Colonic mucosa (tissue), 4 donors: Measurements from ENCODE around the gene SLAMF6. TPM values are rescaled to one million over a fixed set of nuclear protein-coding genes. Genes with fewer than 3 reads are reported as not detected.

Experiments
- DNase-seq: peaks from one replicate; pipeline ENCODE4 v3.0.0-alpha.2; 2020
- H3K27ac ChIP-seq: fragments of 200-600 bp; one replicate; pipeline ENCODE4 v1.8.0; 2021
- H3K27me3 ChIP-seq: fragments of 200-600 bp; one replicate; pipeline ENCODE4 v1.8.0; 2021
- H3K36me3 ChIP-seq: fragments of 200-600 bp; one replicate; pipeline ENCODE4 v1.8.0; 2021
- H3K4me1 ChIP-seq: fragments of 200-600 bp; one replicate; pipeline ENCODE4 v1.8.0; 2021; ENCODE audit warnings: mild to moderate bottlenecking
- H3K4me3 ChIP-seq: fragments of 200-600 bp; one replicate; pipeline ENCODE4 v1.8.0; 2021
- H3K9ac ChIP-seq, 2 donors: one replicate each; pipeline ENCODE4 v1.7.0; 2013; ENCODE audit warnings: control low read depth in 2 of 2, low read depth in 2 of 2, low read length in 2 of 2
- H3K9me3 ChIP-seq: fragments of 200-600 bp; one replicate; pipeline ENCODE4 v1.8.0; 2021
- intact Hi-C: fragments of 100-400 bp; cut with DNase I; formaldehyde crosslinking; loops from one replicate; pipeline ENCODE4 v1.14.1; 2022
- total RNA-seq, 2 donors: library from RNA; stranded (reverse); fragmentation: NEBNext Ultra II Directional in 1 of 2; extraction: Animal tissue kit (Norgen Biotek cat#: 25700) in 1 of 2; gene quantifications; one replicate each; pipeline ENCODE4 v1.2.1, GENCODE V29; 2021
- TF ChIP-seq, protein P1 (sequence below): fragments of 200-600 bp; IDR thresholded peaks from one replicate; pipeline ENCODE4 v1.8.0; 2022; ENCODE audit warnings: antibody characterized with exemption, mild to moderate bottlenecking
- donor health status: healthy.
- donor health status: DM: no; HTN: no; CAD: no.
- donor health status: DM: no; HTN: no; CAD: no.

Gene SLAMF6
- total RNA-seq, 2 donors from 2014 or later = 1.1 to 1.4 TPM

DNA sequence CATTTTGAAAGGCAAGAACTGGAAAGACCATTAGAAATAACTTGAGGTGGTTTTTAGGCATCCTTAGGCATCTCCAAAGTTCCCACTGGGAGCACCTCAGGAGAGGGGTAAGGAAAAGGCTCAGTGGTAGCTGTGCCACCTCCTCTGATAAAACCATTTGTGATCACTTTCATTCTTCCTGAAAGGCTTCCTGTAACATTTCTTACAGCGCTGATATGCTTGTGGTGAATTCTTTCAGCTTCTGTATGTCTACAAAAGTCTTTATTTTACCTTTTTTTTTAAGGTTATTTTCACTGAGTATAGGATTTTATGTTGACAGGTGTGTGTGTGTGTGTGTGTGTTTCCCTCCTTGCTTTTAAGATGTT lies 67.9 kb downstream of the SLAMF6 start:
- Histone ChIP-seq H3K27me3 (no peaks in the 10 kb centered on the region), H3K27ac (no peak overlapping the region), H3K9ac (no peak overlapping the region), H3K9me3 (no peaks in the 10 kb centered on the region), H3K4me1 (peaks cover 11% of the 10 kb centered on the region), H3K36me3 (no peaks in the 10 kb centered on the region), H3K4me3 (no peak overlapping the region)
- DNase-seq = no peak
- intact Hi-C loops = no loop called here
- TF ChIP-seq, protein P1, sequence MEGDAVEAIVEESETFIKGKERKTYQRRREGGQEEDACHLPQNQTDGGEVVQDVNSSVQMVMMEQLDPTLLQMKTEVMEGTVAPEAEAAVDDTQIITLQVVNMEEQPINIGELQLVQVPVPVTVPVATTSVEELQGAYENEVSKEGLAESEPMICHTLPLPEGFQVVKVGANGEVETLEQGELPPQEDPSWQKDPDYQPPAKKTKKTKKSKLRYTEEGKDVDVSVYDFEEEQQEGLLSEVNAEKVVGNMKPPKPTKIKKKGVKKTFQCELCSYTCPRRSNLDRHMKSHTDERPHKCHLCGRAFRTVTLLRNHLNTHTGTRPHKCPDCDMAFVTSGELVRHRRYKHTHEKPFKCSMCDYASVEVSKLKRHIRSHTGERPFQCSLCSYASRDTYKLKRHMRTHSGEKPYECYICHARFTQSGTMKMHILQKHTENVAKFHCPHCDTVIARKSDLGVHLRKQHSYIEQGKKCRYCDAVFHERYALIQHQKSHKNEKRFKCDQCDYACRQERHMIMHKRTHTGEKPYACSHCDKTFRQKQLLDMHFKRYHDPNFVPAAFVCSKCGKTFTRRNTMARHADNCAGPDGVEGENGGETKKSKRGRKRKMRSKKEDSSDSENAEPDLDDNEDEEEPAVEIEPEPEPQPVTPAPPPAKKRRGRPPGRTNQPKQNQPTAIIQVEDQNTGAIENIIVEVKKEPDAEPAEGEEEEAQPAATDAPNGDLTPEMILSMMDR = no peak

DNA sequence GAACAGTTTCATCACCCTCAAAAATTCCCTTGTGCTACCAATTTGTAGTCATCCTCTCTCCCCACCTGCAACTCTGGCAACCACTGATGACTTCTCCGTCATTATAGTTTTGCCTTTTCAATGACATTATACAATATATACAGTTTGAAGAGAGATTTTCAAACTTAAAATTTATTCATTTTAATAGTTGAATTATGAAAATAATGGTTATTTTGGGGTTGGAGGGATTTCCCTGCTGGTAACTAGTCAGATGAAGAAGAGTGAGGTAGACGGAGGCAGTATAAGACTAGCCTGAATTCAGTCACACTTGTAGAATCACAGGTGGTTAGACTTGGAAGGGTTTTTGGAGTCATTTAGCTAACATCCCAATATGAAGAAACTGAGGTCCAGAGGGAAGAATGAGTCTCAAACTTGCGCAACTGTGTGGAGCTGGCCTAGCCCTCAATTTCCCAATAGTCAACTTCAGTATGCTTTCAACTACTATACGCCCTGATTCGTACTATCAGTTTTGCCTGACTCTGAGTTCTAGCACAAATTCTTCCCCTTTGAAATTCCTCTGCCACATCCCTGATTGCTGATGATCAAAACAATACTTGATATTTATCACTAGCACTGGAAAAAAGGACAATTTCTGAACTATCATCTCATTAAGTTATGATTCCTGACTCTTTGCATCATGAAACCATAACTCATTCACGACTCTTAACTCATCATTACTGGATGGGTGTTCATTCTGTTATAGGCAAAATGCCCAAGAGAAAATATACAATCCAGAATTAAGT lies 68.5 kb downstream of the SLAMF6 start:
- Histone ChIP-seq H3K9ac (no peak overlapping the region), H3K27ac (no peak overlapping the region), H3K27me3 (no peaks in the 10 kb centered on the region), H3K4me1 (peaks cover 11% of the 10 kb centered on the region), H3K4me3 (no peak overlapping the region), H3K9me3 (no peaks in the 10 kb centered on the region), H3K36me3 (no peaks in the 10 kb centered on the region)
- TF ChIP-seq, protein P1 = no peak
- DNase-seq = no peak
- intact Hi-C loops = no loop called here

DNA sequence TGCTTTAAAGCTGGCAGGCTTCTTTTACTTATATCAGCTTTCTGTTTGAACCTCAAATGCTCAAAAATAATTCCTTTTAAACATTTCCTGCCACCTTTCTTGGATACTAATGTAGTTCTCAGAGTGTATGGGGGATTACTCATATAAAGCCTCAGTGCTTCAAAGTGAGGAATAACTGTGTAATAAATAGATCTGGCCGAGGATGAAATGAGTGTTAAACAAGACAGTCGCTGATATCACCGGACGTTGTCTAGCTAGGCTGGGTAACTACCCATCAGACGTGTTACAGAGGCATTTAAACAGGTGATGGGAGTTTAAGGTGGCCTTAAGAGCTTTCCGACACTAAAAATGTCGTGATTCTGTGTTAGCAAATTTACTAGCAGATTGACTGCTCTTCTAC lies 69.6 kb downstream of the SLAMF6 start:
- TF ChIP-seq, protein P1 = no peak
- H3K4me1 ChIP-seq = peaks cover 11% of the 10 kb centered on the region
- H3K27me3 ChIP-seq = no peaks in the 10 kb centered on the region
- H3K4me3 ChIP-seq = no peak overlapping the region
- H3K9me3 ChIP-seq = no peaks in the 10 kb centered on the region
- no peak overlapping the region for H3K9ac ChIP-seq
- intact Hi-C loops = no loop called here
- H3K36me3 ChIP-seq = no peaks in the 10 kb centered on the region
- no peak for DNase-seq
- H3K27ac ChIP-seq = no peak overlapping the region

- no peak overlapping the region for H3K27ac ChIP-seq
- intact Hi-C loops = no loop called here
- TF ChIP-seq, protein P1 = no peak
These were observed 71.2 kb downstream of the SLAMF6 start for GRCh38 chr1:160451859-160452232.

DNA sequence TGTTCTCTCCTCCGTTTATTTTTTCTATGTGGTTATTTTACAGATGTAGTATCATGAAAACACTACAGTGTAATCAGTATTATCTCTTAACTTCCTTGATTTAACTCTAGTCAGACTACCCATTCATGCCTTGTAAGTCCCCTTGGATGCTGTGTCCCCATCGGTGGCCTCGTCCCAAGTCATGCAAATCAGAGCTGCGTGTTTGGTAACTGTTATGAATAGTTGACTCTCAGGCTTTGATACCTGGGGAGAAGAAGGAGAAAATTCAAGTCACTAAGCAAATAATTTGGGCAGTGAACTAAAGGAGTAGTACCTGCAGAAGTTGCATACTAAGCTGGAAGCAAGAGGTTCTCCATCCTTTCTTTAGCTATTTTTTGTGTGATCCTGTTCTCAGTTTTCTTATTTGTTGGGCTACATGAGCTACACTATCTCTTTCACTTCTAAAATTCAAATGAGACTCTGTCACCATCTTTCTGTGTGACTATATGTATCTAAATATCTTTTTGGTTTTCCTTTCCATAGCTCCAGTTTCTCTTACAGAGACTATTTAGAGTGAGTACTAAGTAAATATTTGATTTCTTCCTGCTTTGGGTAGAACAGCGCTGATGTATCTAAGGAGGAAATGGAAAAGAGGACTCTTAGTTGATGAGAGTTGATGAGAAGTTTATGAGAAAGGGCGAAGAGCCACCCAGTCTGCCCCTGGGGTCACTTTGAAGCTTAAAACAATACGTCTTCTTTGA lies 71.8 kb downstream of the SLAMF6 start:
- H3K4me3 ChIP-seq = no peak overlapping the region
- H3K4me1 ChIP-seq = peaks cover 11% of the 10 kb centered on the region
- no peak overlapping the region for H3K9ac ChIP-seq
- H3K9me3 ChIP-seq = no peaks in the 10 kb centered on the region
- intact Hi-C loops = no loop called here
- H3K27ac ChIP-seq = no peak overlapping the region
- TF ChIP-seq, protein P1 = no peak
- H3K27me3 ChIP-seq = no peaks in the 10 kb centered on the region
- no peaks in the 10 kb centered on the region for H3K36me3 ChIP-seq
- no peak for DNase-seq

More at GRCh38 chr1:160451859-160452232, 71.2 kb downstream of the SLAMF6 start:
- Histone ChIP-seq H3K9me3 (no peaks in the 10 kb centered on the region), H3K4me1 (peaks cover 11% of the 10 kb centered on the region), H3K27me3 (no peaks in the 10 kb centered on the region), H3K9ac (no peak overlapping the region), H3K36me3 (no peaks in the 10 kb centered on the region), H3K4me3 (no peak overlapping the region)
- DNase-seq = no peak
